Measurements from ENCODE around the gene GXYLT1.

DNA sequence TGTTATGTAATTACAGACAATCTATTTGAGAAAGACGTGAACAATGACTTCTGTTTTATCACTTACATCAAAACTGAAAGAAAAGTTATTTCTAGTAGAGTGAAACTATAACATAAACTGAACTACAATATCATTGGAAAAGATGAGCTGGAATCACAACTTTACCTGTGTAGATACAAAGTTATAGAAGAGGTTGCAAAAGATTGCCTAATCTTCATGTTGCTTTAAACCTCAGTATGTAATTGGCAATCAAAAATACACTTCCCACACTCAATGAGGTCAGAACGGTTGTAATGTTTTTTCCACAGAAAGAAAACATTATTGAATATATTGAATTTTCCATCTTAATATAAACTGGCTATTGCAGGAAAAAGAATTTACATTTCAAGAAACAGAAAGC, 37.7 kb upstream of the GXYLT1 start:
- TF ChIP-seq CTCF (IDR thresholded peaks at IDR 0.05), result no peak
- TF ChIP-seq POLR2A (IDR thresholded peaks at IDR 0.05), result no peak

Data from testis (tissue), 2 donors.